Measurements from ENCODE around the gene CLK2. TPM values are rescaled to one million over a fixed set of nuclear protein-coding genes. Genes with fewer than 3 reads are reported as not detected.

The CLK2 gene
- total RNA-seq, 2 donors from 2014 or later, result 90.7 to 106 TPM

- DNase-seq (ENCODE audit: low spot score in 2 of 2) (no peak), ATAC-seq (no peak)
- Mint-ChIP-seq H3K9me3 (peaks cover 0 to 6% of the 10 kb centered on the region in 2 donors), H3K27ac (no peak overlapping the region), H3K36me3 (no peaks in the 10 kb centered on the region)
Measured at GRCh38 chr1:155279268-155279667, 6.0 kb upstream of the CLK2 start.

GRCh38 chr1:155278689-155279160 lies 5.4 kb upstream of the CLK2 start:
- H3K9me3 Mint-ChIP-seq, result peaks cover 0 to 6% of the 10 kb centered on the region in 2 donors
- no peak for ATAC-seq
- H3K27ac Mint-ChIP-seq, result no peak overlapping the region
- no peak for DNase-seq (ENCODE audit: low spot score in 2 of 2)
- no peaks in the 10 kb centered on the region for H3K36me3 Mint-ChIP-seq

GRCh38 chr1:155277902-155278688 lies 4.8 kb upstream of the CLK2 start:
- DNase-seq (ENCODE audit: low spot score in 2 of 2), result peak in 1 of 2 donors; percentile 79
- Mint-ChIP-seq H3K9me3 (peaks cover 0 to 6% of the 10 kb centered on the region in 2 donors), H3K27ac (no peak overlapping the region), H3K36me3 (peaks cover 0 to 3% of the 10 kb centered on the region in 2 donors)
- peak; percentile 15 to 46 for ATAC-seq

GRCh38 chr1:155277070-155277901 lies 4.0 kb upstream of the CLK2 start, which contains the start of gene HCN3:
Gene HCN3, plus strand, starts transcription at chr1:155277463. Its CDS starts 128 bp downstream, at chr1:155277591.
- DNase-seq (ENCODE audit: low spot score in 2 of 2) (peak; percentile 95 to 96), ATAC-seq (peak; percentile 72 to 73)
- Mint-ChIP-seq H3K9me3 (peaks cover 0 to 6% of the 10 kb centered on the region in 2 donors), H3K27ac (no peak within 1 kb of the TSS), H3K36me3 (peaks cover 8 to 12% of the 10 kb centered on the region in 2 donors)

GRCh38 chr1:155272466-155273342 lies 600 bp downstream of the CLK2 start:
- Mint-ChIP-seq H3K9me3 (peaks cover 0 to 6% of the 10 kb centered on the region in 2 donors), H3K27ac (peak overlapping the region; percentile 95 to 98), H3K36me3 (peaks cover 28 to 46% of the 10 kb centered on the region in 2 donors)
- ATAC-seq, result peak; percentile 56 to 58
- DNase-seq (ENCODE audit: low spot score in 2 of 2), result peak; percentile 75 to 80

GRCh38 chr1:155269381-155269780 lies 3.9 kb downstream of the CLK2 start:
- no peak for ATAC-seq
- H3K36me3 Mint-ChIP-seq, result peaks cover 41 to 59% of the 10 kb centered on the region in 2 donors
- no peaks in the 10 kb centered on the region for H3K9me3 Mint-ChIP-seq

GRCh38 chr1:155268630-155269029 lies 4.7 kb downstream of the CLK2 start:
- ATAC-seq, result no peak
- no peaks in the 10 kb centered on the region for H3K9me3 Mint-ChIP-seq
- H3K27ac Mint-ChIP-seq, result peak overlapping the region in 1 of 2 donors; percentile 44
- DNase-seq (ENCODE audit: low spot score in 2 of 2), result no peak
- H3K36me3 Mint-ChIP-seq, result peaks cover 41 to 62% of the 10 kb centered on the region in 2 donors

More at GRCh38 chr1:155269381-155269780, 3.9 kb downstream of the CLK2 start:
- DNase-seq (ENCODE audit: low spot score in 2 of 2), result no peak
- H3K27ac Mint-ChIP-seq, result peak overlapping the region in 1 of 2 donors; percentile 25

GRCh38 chr1:155267373-155267772 lies 5.9 kb downstream of the CLK2 start:
- Mint-ChIP-seq H3K27ac (no peak overlapping the region), H3K36me3 (peaks cover 34 to 57% of the 10 kb centered on the region in 2 donors), H3K9me3 (no peaks in the 10 kb centered on the region)
- ATAC-seq, result no peak
- no peak for DNase-seq (ENCODE audit: low spot score in 2 of 2)

- H3K36me3 Mint-ChIP-seq, result peaks cover 39 to 56% of the 10 kb centered on the region in 2 donors
- DNase-seq (ENCODE audit: low spot score in 2 of 2), result no peak
Measured at GRCh38 chr1:155266553-155266952, 6.8 kb downstream of the CLK2 start.

GRCh38 chr1:155263067-155263466 lies 10.2 kb downstream of the CLK2 start:
- peaks cover 38 to 48% of the 10 kb centered on the region in 2 donors for H3K36me3 Mint-ChIP-seq
- no peak for DNase-seq (ENCODE audit: low spot score in 2 of 2)
- ATAC-seq, result no peak
- H3K9me3 Mint-ChIP-seq, result no peaks in the 10 kb centered on the region
- peak overlapping the region; percentile 97 to 98 for H3K27ac Mint-ChIP-seq

More at GRCh38 chr1:155266553-155266952, 6.8 kb downstream of the CLK2 start:
- Mint-ChIP-seq H3K27ac (no peak overlapping the region), H3K9me3 (no peaks in the 10 kb centered on the region)
- no peak for ATAC-seq

- Mint-ChIP-seq H3K36me3 (peaks cover 34 to 38% of the 10 kb centered on the region in 2 donors), H3K27ac (peak within 1 kb of the TSS; percentile 97 to 98), H3K9me3 (no peaks in the 10 kb centered on the region)
- DNase-seq (ENCODE audit: low spot score in 2 of 2) (peak; percentile 81 to 94), ATAC-seq (peak; percentile 97 to 98)
Measured at GRCh38 chr1:155261852-155262673, 11.2 kb downstream of the CLK2 start, which contains the start of gene SCAMP3. Gene SCAMP3, minus strand, starts transcription at chr1:155262360. Its CDS starts 209 bp downstream, at chr1:155262151.

- ATAC-seq (peak; percentile 11 to 13), DNase-seq (ENCODE audit: low spot score in 2 of 2) (no peak)
- Mint-ChIP-seq H3K27ac (peak overlapping the region; percentile 97 to 98), H3K36me3 (peaks cover 37 to 38% of the 10 kb centered on the region in 2 donors), H3K9me3 (no peaks in the 10 kb centered on the region)
Measured at GRCh38 chr1:155261493-155261851, 11.8 kb downstream of the CLK2 start.

GRCh38 chr1:155260276-155260675 lies 13.0 kb downstream of the CLK2 start:
- DNase-seq (ENCODE audit: low spot score in 2 of 2) (no peak), ATAC-seq (no peak)
- Mint-ChIP-seq H3K36me3 (peaks cover 32 to 33% of the 10 kb centered on the region in 2 donors), H3K9me3 (no peaks in the 10 kb centered on the region), H3K27ac (peak overlapping the region in 1 of 2 donors; percentile 97)

- Mint-ChIP-seq H3K36me3 (peaks cover 13 to 21% of the 10 kb centered on the region in 2 donors), H3K27ac (peak overlapping the region; percentile 3 to 82), H3K9me3 (no peaks in the 10 kb centered on the region)
- DNase-seq (ENCODE audit: low spot score in 2 of 2) (peak in 1 of 2 donors; percentile 55), ATAC-seq (no peak)
Measured at GRCh38 chr1:155256058-155256852, 17.0 kb downstream of the CLK2 start.

Measured in activated naive CD4-positive, alpha-beta T cell treated with anti-CD3 and anti-CD28 coated beads, Interleukin-2, amount 50 U/mL, for 72 hours (primary cell).